HUDEP-2 (cell line): ENCODE measurements around the gene CES2.
"Not testable (repeated sequence)": the region's sequence is repeated elsewhere in the genome, so short reads cannot be mapped to it uniquely, and the experiment has no call there.

Experiments used
- DNase-seq, 76 experiments: peaks; one replicate each; lab custom pipeline; 2025; ENCODE audit not compliant: unreplicated experiment in 76 of 76; lab: John Stamatoyannopoulos, UW

Gene CES2

DNA sequence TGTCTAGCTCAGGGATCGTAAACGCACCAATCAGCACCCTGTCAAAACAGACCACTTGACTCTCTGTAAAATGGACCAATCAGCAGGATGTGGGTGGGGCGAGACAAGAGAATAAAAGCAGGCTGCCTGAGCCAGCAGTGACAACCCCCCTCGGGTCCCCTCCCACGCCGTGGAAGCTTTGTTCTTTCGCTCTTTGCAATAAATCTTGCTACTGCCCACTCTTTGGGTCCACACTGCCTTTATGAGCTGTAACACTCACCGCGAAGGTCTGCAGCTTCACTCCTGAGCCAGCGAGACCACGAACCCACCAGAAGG, 39.6 kb downstream of the CES2 start:
- peak in 1 of 76 experiments; percentile 2 for DNase-seq

DNA sequence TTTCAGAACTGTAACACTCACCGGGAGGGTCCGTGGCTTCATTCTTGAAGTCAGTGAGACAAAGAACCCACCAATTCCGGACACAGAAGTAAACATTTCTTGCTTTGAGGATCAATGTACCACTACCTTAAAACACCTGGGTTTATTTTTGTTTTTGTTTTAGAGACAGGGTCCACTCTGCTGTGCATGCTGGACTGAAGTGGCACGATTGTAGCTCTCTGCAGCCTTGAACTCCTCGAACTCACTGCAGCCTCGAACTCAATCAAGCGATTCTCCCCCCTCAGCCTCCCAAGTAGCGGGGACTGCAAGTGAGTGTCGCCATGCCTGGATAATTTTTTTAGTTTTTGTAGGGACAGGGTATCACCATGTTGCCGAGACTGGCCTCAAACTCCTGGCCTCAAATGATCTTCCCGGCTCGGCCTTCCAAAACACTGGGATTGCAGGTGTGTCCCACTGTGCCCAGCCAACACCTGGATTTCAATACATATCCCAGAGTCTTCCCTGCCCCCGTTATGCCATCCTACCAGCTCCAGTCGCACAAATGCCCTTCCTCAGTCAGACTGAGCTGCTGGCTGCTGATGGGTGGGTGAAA, 40.1 kb downstream of the CES2 start:
- DNase-seq: no peak

DNA sequence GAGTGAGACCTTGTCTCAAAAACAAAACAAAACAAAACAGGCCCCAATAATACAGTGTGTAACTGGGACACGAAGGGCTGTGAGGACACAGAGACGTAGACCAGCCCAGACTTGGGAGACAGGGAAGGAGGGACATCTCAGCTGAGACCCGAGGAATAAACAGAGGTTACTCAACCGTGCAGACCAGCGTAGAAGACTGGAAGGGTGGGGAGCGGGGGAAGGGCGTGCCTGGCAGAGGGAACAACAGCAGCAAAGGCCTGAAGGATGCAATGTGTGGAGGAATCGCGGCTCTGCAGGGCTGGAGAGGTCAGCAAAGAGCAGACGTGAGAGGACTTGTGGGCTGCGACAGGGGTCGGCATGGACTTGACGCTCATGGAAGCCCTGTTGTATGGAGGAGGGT, 41.4 kb downstream of the CES2 start:
- no peak for DNase-seq

DNA sequence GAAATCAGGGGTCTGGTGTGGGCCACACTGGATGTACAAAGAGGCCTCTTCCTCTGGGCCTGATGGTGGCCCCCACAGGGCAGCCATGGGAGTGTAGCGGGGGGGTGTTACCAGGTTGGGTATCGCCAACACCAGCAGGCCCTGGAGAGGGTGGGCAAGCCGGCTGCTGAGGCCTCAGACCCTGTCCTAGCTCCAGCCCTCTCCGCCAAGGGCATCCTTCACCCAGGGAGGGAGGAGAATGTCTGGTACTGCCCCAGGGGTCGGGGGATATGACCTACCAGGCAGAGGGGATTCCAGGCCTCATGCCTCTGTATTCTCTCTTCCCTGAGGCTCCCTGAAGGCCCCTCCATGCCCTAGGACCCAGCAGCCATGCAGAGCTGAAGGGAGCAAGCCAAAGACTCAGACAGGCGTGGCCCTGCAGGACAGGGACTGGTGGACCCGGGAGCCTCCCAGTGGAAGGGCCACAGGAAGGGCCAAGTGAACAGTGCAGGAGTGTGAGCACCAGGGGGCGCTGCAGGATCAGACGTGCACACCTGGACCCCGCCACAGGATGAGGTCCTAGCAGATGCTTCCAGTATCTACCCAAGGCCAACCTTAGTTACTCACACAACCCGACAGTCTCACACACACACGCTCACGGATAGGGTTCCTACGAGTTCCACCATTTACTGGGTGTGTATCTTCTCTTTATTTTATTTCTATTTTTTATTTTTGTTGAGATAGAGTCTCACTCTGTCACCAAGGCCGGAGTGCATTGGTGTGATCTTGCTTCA, 42.2 kb downstream of the CES2 start:
- DNase-seq: peak in 70 of 76 experiments; percentile 12 to 86 (median 68)

DNA sequence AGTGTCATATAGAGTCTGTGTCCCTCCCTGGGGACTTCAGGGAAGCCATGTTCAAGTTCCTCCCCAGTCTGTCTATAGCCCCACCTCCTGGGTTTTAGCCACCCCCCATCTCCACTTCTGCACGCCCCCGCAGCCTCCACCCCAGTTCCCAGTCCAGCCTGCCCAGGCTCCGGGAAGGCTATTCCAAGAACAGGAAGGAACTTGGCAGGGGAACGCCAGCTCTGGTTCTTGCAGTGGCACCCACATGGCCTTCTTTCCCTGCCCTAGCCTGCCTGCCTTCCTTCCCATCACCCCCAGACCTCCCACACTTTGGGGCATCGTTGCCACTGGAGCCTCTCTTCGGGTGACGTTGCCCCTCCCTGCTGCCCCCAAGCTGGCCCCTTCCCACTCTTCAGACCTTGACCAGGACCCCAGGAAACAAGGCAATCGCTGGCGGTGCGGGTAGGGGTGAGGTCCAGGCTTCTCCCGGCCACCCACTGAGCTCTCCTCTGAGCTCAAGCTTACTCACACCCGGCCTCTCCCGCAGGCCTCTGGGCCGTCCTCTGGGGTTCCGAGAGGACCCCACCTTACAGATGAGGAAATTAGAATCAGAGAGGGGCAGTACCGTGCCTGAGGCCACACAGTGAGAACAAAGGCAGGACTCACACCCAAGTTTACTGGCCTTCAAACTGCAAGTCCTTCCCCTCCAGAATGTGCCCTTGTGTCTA, 43.8 kb downstream of the CES2 start:
- DNase-seq: no peak

DNA sequence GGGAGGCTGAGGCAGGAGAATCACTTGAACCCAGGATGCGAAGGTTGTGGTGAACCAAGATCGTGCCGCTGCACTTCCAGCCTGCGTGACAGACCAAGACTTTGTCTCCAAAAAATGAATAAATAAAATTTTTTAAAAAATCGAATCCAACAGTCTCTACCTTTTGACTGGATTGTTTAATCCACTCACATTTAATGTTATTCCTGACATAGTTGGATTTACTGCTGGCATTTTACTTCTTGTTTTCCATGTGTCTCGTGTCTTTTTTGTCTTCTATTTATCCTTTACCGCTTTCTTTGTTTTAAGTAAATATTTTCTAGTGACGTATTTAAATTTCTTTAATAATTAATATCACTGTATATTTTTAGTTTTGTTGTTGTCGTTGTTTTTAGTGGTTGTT, 47.7 kb downstream of the CES2 start:
- DNase-seq: no peak

DNA sequence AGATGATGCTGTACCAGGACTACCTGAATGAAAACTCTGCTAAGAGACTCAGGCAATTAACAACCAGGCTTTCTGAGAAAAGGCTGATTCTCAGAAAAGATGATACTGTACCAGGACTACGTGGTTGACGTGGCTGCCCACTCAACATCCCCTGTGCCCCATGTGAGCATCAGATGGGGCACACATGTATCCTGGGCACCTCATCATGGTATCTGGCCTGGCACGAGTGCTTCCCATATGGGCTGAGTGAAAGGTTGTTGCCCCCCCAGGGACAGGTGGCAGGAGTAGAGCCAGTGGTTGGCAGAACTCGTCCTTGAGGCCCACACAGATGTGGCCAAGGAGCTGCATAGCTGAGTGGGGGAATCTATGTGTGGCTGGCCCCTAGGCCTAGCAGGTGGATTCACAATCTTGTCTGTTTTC, 49.6 kb downstream of the CES2 start:
- no peak for DNase-seq

DNA sequence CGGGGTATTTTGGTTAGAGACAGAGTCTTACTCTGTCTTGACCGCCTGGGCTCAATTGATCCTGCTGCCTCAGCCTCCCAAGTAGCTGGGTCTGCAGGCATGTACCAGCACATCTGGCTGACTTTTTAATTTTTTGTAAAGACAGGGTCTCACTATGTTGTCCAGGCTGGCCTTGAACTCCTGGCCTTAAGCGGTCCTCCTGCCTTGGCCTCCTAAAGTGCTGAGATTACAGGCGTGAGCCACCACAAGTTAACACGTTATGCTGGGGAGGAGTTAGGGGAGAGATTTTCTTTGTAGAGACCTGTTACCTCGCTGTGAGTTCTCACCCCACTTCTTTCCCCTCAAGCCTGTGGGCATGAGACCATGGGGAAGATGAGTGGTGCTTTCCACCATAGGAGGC, 51.2 kb downstream of the CES2 start:
- no peak for DNase-seq

DNA sequence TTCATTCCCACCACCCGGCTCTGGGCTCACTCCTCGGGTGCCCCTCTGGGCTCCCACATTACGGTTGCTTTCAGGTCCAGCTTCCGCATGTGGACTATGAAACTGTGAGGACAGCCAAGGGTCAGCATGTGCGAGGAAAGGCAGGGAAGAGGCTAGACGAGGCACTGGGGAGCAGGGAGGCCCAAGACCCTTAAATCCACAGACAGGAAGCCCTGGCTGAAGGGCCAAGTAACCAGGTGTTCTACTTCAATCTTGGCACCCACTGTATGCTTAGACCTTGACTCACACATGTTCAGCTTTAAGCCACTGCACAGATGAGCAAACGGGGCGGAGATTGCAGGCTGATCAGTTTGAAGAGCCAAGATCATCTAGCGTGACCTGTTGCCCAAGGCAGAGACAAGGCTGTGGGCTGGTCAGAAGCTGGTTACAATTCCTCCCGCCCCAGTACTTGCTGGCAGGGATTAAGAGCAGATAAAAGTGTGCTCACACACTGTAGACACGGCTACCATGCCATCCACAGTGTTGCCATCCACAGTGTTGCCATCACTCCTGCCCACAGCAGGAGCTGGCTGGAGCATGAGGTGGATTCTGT, 53.0 kb downstream of the CES2 start, which contains the start of gene CES4A:
Gene CES4A (plus strand): TSS at position 393 of the 592 bp plus-strand sequence. CDS start 184 bp downstream, at position 577.
- DNase-seq: peak in 1 of 76 experiments; percentile 15

DNA sequence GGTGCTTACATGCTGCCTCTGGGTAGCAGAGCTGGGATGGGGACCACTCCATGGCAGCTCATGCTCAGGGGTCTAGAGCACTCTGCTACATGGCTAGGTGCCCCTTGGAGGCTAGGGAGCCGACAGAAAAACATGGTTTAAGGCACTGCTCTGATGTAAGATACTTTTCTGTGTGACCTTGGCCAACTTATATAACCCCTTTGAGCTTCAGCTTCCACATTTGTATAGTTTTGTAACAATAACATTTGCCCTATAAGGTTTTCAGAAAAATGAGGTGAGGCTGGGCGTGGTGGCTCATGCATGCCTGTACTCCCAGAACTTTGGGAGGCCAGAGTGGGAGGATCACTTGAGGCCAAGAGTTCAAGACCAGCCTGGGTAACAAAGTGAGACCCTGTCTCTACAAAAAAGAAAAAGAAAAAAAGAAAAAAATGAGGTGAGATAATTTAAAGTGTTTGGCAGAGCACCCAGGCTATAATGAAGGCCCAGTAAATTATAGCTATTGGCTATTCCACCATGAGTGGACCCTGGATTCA, 56.3 kb downstream of the CES2 start:
- DNase-seq: no peak

DNA sequence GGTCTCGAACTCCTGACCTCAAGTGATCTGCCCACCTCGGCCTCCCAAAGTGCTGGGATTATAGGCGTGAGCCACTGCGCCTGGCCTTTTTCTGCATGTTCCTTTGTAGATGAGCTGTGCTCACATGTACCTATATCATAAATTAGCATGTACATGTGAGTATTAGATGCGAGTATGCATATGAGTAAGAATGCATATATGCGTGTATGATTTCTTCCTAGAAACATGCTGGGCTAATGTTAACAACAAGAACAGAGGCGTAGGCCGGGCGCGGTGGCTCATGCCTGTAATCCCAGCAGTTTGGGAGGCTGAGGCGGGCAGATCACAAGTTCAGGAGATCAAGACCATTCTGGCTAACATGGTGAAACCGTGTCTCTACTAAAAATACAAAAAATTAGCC, 58.2 kb downstream of the CES2 start:
- DNase-seq: not testable (repeated sequence)
